D721Med (cell line): ENCODE results near the gene RAB4B.
"Not testable (repeated sequence)": the region's sequence is repeated elsewhere in the genome, so short reads cannot be mapped to it uniquely, and the experiment has no call there.

Source experiments
- DNase-seq: peaks from one replicate; pipeline ENCODE4 v3.0.0; 2011; ENCODE audit warnings: low spot score; ENCODE audit not compliant: insufficient read length
- FAIRE-seq: peaks from 2 replicates; lab custom pipeline; 2011; peaks lifted over from hg19 to GRCh38; lab: Jason Lieb, UNC
- TF ChIP-seq, protein P1 (sequence below): IDR thresholded peaks from 2 replicates; pipeline ENCODE4 v1.5.1; 2012; ENCODE audit warnings: mild to moderate bottlenecking, control low read depth; ENCODE audit not compliant: insufficient read depth; ENCODE audit errors: missing control alignments

The RAB4B gene

DNA sequence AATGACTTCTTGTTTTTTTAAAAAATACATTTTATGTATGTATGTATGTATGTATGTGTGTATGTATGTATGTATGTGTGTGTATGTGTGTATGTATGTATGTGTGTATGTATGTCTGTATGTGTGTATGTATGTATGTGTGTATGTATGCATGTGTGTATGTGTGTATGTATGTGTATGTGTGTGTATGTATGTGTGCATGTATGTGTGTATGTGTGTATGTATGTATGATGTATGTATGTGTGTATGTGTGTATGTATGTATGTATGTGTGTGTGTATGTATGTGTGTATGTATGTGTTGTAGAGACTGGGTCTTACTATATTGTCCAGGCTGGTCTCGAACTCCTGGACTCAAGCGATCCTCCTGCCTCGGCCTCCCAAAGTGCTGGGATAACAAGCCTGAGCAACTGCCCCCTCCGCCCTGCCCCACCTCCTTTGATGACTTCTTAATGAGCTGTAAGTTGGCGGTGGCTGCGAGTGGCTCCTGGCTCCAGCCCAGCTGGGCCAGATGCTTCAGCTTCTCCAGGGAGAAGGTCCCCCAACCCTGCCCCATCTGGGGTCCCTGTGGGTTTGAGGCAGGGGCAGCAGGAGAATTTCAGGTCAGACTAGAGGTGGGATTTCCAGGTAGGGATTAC, 47.5 kb downstream of the RAB4B start:
- DNase-seq, FAIRE-seq: not testable (repeated sequence)

DNA sequence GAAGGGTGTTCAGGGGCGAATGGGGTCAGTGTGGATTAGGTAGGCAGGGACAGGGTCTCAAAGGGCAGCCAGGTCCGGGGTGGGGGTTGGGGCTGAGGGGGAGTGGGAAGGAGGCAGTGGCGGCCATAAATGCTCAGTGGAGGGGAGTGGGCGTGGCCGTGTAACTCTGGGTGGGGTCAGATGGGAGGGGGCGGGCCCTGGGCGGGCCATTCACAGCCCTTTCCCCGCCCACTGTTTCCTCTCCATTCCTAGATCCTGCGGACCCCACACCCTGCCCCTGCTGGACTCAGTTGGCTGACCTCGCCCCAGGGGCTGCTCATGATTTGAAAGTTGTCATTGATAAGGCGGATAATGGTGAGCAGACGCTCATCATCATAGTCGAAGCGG, 48.3 kb downstream of the RAB4B start:
- not testable (repeated sequence) for DNase-seq, FAIRE-seq

DNA sequence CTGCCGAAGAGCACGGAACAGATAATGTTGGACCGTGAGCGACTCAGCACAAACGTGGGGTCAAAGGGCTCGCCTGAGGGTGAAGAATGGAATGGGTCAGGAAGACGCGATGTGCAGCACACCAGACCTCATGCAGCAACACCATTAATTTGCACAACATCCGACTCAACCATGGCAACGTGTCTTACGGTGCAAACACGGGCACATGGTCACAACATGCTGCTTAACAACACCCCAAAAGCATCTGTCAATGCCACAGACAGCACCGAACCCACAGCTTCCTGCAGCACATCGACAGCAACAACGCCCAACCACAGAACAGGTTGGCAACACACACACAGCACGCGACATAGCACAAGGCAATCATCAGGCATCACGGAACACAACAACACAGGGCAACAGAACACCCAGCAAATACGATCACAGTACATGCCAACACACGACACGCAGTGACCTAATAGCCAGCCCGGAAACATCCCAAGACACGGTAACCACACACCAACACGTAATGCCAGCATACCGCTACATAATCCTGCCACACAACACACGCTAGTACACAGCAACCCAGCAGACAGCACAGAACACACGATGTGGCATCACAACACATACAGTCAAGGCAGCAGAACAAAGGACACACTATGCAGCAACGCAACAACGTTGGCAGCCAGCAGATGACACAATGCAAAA, 48.8 kb downstream of the RAB4B start:
- not testable (repeated sequence) for DNase-seq, FAIRE-seq

DNA sequence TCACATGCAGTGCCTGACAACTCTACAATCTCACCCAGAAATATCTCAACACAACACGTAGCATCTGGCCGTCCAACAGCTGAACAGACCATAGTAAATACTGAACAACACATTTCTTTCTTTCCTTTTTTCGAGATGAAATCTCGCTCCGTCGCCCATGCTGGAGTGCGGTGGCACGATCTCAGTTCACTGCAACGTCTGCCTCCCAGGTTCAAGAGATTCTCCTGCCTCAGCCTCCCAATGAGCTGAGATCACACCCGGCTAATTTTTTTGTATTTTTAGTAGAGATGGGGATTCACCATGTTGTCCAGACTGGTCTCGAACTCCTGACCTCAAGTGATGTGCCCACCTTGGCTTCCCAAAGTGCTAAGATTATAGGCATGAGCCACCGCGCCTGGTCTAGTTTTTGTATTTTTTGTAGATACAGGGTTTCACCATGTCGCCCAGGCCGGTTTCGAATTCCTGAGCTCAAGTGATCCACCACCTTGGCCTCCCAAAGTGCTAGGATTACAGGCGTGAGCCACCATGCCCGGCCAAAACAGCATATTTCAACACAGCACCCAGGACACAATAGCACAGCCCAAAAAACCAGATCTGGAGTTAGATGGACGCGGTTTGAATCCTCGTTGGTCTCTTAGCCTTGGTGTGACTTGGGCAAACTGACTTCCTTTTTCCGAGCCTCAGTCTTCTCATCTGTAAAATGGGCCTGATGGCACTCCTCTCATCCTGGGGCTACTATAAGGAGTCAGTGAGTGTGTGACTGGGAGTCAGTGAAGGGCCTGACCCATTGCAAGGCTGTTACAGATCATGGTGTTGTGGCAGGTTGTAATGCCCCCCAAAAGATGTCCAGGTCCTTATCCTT, 49.6 kb downstream of the RAB4B start:
- DNase-seq: no peak
- no peak for FAIRE-seq
- TF ChIP-seq, protein P1, sequence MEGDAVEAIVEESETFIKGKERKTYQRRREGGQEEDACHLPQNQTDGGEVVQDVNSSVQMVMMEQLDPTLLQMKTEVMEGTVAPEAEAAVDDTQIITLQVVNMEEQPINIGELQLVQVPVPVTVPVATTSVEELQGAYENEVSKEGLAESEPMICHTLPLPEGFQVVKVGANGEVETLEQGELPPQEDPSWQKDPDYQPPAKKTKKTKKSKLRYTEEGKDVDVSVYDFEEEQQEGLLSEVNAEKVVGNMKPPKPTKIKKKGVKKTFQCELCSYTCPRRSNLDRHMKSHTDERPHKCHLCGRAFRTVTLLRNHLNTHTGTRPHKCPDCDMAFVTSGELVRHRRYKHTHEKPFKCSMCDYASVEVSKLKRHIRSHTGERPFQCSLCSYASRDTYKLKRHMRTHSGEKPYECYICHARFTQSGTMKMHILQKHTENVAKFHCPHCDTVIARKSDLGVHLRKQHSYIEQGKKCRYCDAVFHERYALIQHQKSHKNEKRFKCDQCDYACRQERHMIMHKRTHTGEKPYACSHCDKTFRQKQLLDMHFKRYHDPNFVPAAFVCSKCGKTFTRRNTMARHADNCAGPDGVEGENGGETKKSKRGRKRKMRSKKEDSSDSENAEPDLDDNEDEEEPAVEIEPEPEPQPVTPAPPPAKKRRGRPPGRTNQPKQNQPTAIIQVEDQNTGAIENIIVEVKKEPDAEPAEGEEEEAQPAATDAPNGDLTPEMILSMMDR: no peak

DNA sequence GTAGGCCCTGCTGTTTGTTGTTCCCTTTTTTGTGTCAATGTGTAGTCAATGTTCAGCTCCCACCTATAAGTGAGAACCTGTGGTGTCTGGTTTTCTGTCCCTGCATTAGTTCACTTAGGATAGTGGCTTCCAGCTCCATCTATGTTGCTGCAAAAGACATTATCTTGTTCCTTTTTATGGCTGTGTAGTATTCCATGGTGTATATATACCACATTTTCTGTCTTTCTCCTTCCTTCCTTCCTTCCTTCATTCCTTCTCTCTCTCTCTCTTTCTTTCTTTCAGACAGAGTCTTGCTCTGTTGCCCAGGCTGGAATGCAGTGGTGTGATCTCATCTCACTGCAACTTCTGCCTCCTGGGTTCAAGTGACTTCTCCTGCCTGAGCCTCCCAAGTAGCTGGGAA, 51.2 kb downstream of the RAB4B start:
- TF ChIP-seq, protein P1: no peak
- FAIRE-seq: no peak
- no peak for DNase-seq

DNA sequence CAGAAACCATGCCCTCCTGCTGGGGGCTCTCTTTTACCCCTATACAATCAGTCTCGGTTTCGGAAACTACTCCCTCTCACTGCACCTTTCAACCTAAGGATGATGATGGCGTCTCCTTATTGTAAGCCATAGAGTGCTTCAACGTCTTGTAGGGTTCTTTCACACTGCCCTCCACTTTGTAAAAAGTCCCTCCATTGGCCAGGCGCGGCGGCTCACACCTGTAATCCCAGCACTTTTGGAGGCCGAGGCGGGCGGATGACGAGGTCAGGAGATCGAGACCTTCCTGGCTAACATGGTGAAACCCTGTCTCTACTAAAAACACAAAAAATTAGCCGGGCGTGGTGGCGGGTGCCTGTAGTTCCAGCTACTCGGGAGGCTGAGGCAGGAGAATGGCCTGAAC, 52.7 kb downstream of the RAB4B start:
- not testable (repeated sequence) for FAIRE-seq, DNase-seq

DNA sequence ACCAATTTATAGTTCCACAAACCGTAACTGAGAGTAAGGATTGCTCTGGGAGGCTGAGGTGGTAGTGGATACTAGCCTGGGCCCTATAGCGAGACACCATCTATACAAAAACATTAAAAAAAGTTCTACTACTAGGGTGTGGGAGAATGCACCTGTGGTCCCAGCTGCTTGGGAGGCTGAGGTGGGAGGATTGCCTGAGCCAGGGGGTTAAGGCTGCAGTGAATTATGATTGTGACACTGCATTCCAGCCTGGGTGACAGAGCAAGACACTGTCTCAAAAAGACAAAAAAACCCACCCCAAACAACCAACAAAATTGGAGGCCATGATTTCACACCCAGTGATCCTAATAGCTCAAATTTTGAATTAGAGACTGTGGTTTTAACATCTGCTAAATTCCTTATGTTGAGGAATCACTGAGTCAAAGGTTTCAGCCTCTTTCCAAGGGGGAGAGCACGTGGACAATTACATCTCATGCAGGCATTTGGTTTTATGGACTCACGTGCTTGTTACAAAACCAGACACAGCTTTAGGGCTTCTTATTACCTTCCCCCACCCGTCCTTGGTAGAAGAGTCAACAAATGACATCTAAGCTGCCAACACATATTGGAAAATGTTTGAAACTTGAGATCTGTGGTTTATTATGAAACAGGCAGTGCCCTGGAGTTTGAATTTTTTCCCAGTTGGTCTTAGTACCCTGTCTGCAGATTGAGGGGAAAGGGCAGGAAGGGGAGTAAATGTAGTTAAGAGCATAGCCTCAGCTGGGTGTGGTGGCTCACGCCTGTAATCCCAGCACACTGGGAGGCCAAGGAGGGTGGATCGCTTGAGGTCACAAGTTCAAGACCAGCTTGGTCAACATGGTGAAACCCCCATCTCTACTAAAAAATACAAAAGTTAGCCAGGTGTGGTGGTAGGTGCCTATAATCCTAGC, 53.7 kb downstream of the RAB4B start:
- FAIRE-seq: no peak
- TF ChIP-seq, protein P1: no peak
- no peak for DNase-seq

DNA sequence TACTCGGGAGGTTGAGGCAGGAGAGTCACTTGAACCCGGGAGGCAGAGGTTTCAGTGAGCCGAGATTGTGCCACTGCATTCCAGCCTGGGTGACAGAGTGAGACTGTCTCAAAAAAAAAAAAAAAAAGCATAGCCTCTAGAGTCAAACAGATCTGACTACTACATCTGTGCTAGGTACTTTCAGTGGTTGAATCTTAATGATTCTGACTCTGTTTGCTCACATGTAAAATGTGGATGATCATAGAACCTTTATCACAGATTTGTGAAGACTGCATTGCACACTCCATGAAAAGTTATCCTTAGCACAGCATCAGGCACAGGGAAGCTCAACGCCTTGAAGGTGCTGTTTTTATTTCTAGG, 54.4 kb downstream of the RAB4B start:
- not testable (repeated sequence) for DNase-seq, FAIRE-seq

DNA sequence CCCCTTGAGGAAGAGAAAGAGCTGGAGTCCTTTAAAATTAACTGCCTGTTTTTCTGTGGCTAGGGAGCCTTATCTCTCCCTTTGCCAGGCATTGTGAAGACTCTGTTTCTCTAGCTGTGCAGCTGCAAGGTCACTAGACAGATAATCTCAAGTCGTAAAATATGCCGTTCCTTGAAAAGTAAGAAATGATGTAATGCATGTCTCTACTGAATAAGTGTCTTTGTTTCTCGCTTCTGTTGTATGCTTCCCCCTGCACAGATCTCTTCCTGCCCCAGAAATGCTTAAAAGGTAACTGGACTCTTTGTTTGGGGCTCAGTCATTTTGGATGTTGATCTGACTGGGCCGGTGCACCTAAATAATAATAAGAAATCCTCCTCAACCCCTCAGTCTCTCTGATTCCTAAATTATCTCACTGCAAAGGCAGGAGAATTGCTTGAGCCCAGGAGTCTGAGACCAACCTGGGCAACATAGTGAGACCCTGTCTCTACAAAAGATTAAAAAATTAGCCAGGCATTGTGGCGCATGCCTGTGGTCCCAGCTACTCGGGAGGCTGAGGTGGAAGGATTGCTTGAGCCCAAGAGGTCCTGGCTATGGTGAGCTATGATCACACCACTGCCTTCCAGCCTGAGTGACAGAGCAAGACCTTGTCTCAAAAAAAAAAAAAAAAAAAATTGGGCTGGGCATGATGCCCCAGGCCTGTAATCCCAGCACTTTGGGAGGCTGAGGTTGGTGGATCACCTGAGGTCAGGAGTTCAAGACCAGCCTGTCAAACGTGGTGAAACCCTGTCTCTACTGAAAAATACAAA, 55.9 kb downstream of the RAB4B start:
- DNase-seq, FAIRE-seq: not testable (repeated sequence)
